ENCODE data around the gene TRDMT1. TPM values are rescaled to one million over a fixed set of nuclear protein-coding genes. Genes with fewer than 3 reads are reported as not detected.

TRDMT1 gene
- polyA plus RNA-seq, 1 donor (not counting 4 experiments of a cell fraction or from before 2014, with no cell fraction given): 6.6 TPM

- no peak overlapping the region for H3K4me2 ChIP-seq (ENCODE audit: control insufficient read depth, extremely low read depth, insufficient read depth, low read depth, low read length)
- DNase-seq (ENCODE audit: low read depth, low spot score): peak; percentile 4
- H3K9me3 ChIP-seq (ENCODE audit: control insufficient read depth, low read depth, low read length): no peaks in the 10 kb centered on the region
Observed at GRCh38 chr10:17113889-17114540, 87.5 kb downstream of the TRDMT1 start.

GRCh38 chr10:17113346-17113745 lies 88.1 kb downstream of the TRDMT1 start:
- DNase-seq (ENCODE audit: low read depth, low spot score): peak; percentile 71

More at GRCh38 chr10:17113889-17114540, 87.5 kb downstream of the TRDMT1 start:
- Histone ChIP-seq H4K20me1 (ENCODE audit: control insufficient read depth, extremely low read depth, insufficient read depth, low read length) (no peaks in the 10 kb centered on the region), H3K9me1 (ENCODE audit: control insufficient read depth, extremely low read depth, insufficient read depth, low read length) (no peaks in the 10 kb centered on the region), H3K36me3 (ENCODE audit: control insufficient read depth in 2 of 2, extremely low read depth in 1 of 2, insufficient read depth in 2 of 2, low read length in 2 of 2) (no peaks in the 10 kb centered on the region), H3K27ac (ENCODE audit: control insufficient read depth, insufficient read depth, low read length) (no peak overlapping the region), H2AFZ (ENCODE audit: control insufficient read depth, low read length) (no peak overlapping the region), H3K4me1 (ENCODE audit: control insufficient read depth, extremely low read depth, insufficient read depth, low read length) (peaks cover 5% of the 10 kb centered on the region), H3K4me3 (ENCODE audit: control insufficient read depth in 2 of 3, extremely low read depth in 1 of 3, insufficient read depth in 2 of 3, low read depth in 1 of 3, low read length in 3 of 3) (no peak overlapping the region), H3K9ac (ENCODE audit: control insufficient read depth, extremely low read depth, insufficient read depth, low read length) (no peak overlapping the region), H3K27me3 (ENCODE audit: control insufficient read depth, extremely low read depth, insufficient read depth, low read length) (no peaks in the 10 kb centered on the region), H3K79me2 (ENCODE audit: control insufficient read depth, insufficient read depth, low read length) (no peaks in the 10 kb centered on the region)
- dilution Hi-C loops (cut with MboI; ENCODE audit: extremely low pct_ligation_motif_present, low sequenced_read_pairs): no loop called here
- TF ChIP-seq CTCF (optimal IDR thresholded peaks at IDR 0.05 in 1 of 3, IDR thresholded peaks at IDR 0.05 in 1 of 3, conservative IDR thresholded peaks at IDR 0.05 in 1 of 3; ENCODE audit: extremely low read depth in 1 of 3, insufficient read depth in 2 of 3, low read length in 3 of 3) (no peak), EZH2 (IDR thresholded peaks at IDR 0.05; ENCODE audit: low read length) (no peak)
- FAIRE-seq: peak; percentile 13

More at GRCh38 chr10:17113346-17113745, 88.1 kb downstream of the TRDMT1 start:
- Histone ChIP-seq H3K79me2 (ENCODE audit: control insufficient read depth, insufficient read depth, low read length) (no peaks in the 10 kb centered on the region), H2AFZ (ENCODE audit: control insufficient read depth, low read length) (no peak overlapping the region), H3K4me2 (ENCODE audit: control insufficient read depth, extremely low read depth, insufficient read depth, low read depth, low read length) (no peak overlapping the region), H3K4me3 (ENCODE audit: control insufficient read depth in 2 of 3, extremely low read depth in 1 of 3, insufficient read depth in 2 of 3, low read depth in 1 of 3, low read length in 3 of 3) (no peak overlapping the region), H3K36me3 (ENCODE audit: control insufficient read depth in 2 of 2, extremely low read depth in 1 of 2, insufficient read depth in 2 of 2, low read length in 2 of 2) (no peaks in the 10 kb centered on the region), H3K27me3 (ENCODE audit: control insufficient read depth, extremely low read depth, insufficient read depth, low read length) (no peaks in the 10 kb centered on the region), H3K9ac (ENCODE audit: control insufficient read depth, extremely low read depth, insufficient read depth, low read length) (no peak overlapping the region), H4K20me1 (ENCODE audit: control insufficient read depth, extremely low read depth, insufficient read depth, low read length) (no peaks in the 10 kb centered on the region), H3K9me1 (ENCODE audit: control insufficient read depth, extremely low read depth, insufficient read depth, low read length) (no peaks in the 10 kb centered on the region), H3K9me3 (ENCODE audit: control insufficient read depth, low read depth, low read length) (no peaks in the 10 kb centered on the region), H3K4me1 (ENCODE audit: control insufficient read depth, extremely low read depth, insufficient read depth, low read length) (peaks cover 5% of the 10 kb centered on the region), H3K27ac (ENCODE audit: control insufficient read depth, insufficient read depth, low read length) (no peak overlapping the region)
- TF ChIP-seq EZH2 (IDR thresholded peaks at IDR 0.05; ENCODE audit: low read length): no peak
- dilution Hi-C loops (cut with MboI; ENCODE audit: extremely low pct_ligation_motif_present, low sequenced_read_pairs): no loop called here
- no peak for FAIRE-seq

Measured in keratinocyte (primary cell).